HepG2 (cell line): ENCODE results near the gene ZNFX1. TPM values are rescaled to one million over a fixed set of nuclear protein-coding genes. Genes with fewer than 3 reads are reported as not detected.
A peak's percentile ranks its signal among the peaks of the same experiment; 100 is the strongest.

ENCODE experiments used
- BHLHE40 ChIP-seq: IDR thresholded peaks from 2 replicates; pipeline ENCODE4 v1.6.1; 2011; ENCODE audit warnings: low read length, improper control_type of control experiment
- CEBPG ChIP-seq: IDR thresholded peaks from 2 replicates; pipeline ENCODE4 v1.6.1; 2016
- CENPT ChIP-seq: sonication (generic); formaldehyde crosslinking; IDR thresholded peaks from 2 replicates; pipeline ENCODE4 v1.8.0; 2022; ENCODE audit warnings: low read depth, mild to moderate bottlenecking, moderate library complexity, missing genetic modification reagents
- ONECUT2 ChIP-seq: sonication (generic); formaldehyde crosslinking; IDR thresholded peaks from 2 replicates; pipeline ENCODE4 v1.4.0; 2020; ENCODE audit warnings: missing genetic modification reagents
- PCBP2 ChIP-seq: fragments of 200-400 bp; formaldehyde crosslinking; optimal IDR thresholded peaks from 2 replicates; pipeline ENCODE3; 2018; ENCODE audit warnings: low read length, low read depth; ENCODE audit not compliant: poor library complexity, severe bottlenecking
- POLR2A ChIP-seq, 2 experiments: IDR thresholded peaks; 2 replicates each; pipeline ENCODE4 v1.6.1; 2011; ENCODE audit warnings: low read depth in 2 of 2, low read length in 2 of 2, mild to moderate bottlenecking in 1 of 2, moderate library complexity in 1 of 2; ENCODE audit not compliant: insufficient read depth in 1 of 2
- RCOR2 ChIP-seq: IDR thresholded peaks from 2 replicates; pipeline ENCODE4 v1.6.1; 2016; ENCODE audit warnings: missing biosample characterization, missing genetic modification reagents
- ZNF234 ChIP-seq: sonication (generic); formaldehyde crosslinking; conservative IDR thresholded peaks from 2 replicates; pipeline ENCODE4 v1.5.1; 2020; ENCODE audit warnings: mild to moderate bottlenecking, missing genetic modification reagents
- ZNF253 ChIP-seq: sonication (generic); formaldehyde crosslinking; IDR thresholded peaks from 2 replicates; pipeline ENCODE4 v1.8.0; 2022; ENCODE audit warnings: mild to moderate bottlenecking, missing genetic modification reagents, borderline replicate concordance
- polyA plus RNA-seq, 8 experiments: library from polyadenylated mRNA; depleted of rRNA in 3 of 8; stranded (reverse) in 7 of 8; unstranded in 1 of 8; fragments of >200 nt; fragmentation: Illumina TruSeq in 4 of 8; extraction: Trizol in 4 of 8; gene quantifications; 2 replicates each; pipeline versions ENCODE4 v1.2.1 to v1.2.3, GENCODE V29; 2011 to 2016; ENCODE audit warnings: low read depth in 4 of 8, missing spikeins in 1 of 8, mixed read lengths in 1 of 8; ENCODE audit not compliant: insufficient read depth in 1 of 8
- total RNA-seq, 5 experiments: library from RNA; depleted of rRNA; stranded (reverse); fragments of >200 nt; fragmentation: Illumina TruSeq; extraction: Trizol; gene quantifications; 2 replicates each; pipeline ENCODE4 v1.2.3, GENCODE V29; 2016; ENCODE audit warnings: low read depth in 1 of 5
- TF ChIP-seq, protein P1 (sequence below): sonication (generic); formaldehyde crosslinking; IDR thresholded peaks from 2 replicates; pipeline ENCODE4 v1.4.0; 2020; ENCODE audit warnings: missing genetic modification reagents
- TF ChIP-seq, protein P2 (sequence below): sonication (generic); formaldehyde crosslinking; IDR thresholded peaks from 2 replicates; pipeline ENCODE4 v1.9.0; 2021; ENCODE audit warnings: missing genetic modification reagents, borderline replicate concordance
- TF ChIP-seq, protein P3 (sequence below): sonication (generic); formaldehyde crosslinking; conservative IDR thresholded peaks from 2 replicates; pipeline ENCODE4 v1.4.0; 2020; ENCODE audit warnings: mild to moderate bottlenecking, missing genetic modification reagents, moderate library complexity
- TF ChIP-seq, protein P4 (sequence below): sonication (generic); formaldehyde crosslinking; IDR thresholded peaks from 2 replicates; pipeline ENCODE4 v1.8.0; 2022; ENCODE audit warnings: mild to moderate bottlenecking, missing genetic modification reagents, moderate library complexity
- TF ChIP-seq, protein P5 (sequence below): sonication (generic); formaldehyde crosslinking; IDR thresholded peaks from 2 replicates; pipeline ENCODE4 v1.8.0; 2022; ENCODE audit warnings: mild to moderate bottlenecking, missing genetic modification reagents, moderate library complexity

Gene ZNFX1
- total and polyA plus RNA-seq, 2 of the 13 experiments (the other 11 are each of a cell fraction or from before 2014, with no cell fraction given) = 2.9 to 11.1 TPM

DNA sequence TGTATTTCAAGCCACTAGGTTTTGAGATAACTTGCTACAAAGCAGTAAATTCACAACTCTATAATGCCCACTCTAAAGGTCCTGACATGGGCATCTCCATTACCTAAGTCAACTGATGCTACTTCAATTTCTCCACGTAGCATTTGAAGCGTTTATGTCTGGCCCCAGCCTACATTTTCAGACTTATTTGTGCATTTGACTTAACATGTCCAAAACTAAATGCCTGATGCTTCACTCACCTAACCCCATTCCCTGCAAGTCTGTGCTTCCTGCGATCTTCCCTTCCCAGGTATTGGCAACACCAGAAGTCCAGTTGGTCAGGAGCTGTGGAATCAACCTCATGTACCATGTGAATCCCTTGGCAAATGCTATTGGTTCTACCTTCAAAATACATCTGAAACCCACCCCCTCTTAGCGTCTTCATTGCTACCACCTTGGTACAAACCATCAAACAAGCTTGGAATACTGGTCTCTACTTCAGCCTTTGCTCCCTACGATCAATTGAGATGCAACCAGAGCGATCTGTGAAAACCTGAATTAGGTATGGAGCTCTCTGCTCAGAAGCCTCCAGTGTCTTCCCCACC lies 12.8 kb upstream of the ZNFX1 start (continued):
- TF ChIP-seq, protein P1, sequence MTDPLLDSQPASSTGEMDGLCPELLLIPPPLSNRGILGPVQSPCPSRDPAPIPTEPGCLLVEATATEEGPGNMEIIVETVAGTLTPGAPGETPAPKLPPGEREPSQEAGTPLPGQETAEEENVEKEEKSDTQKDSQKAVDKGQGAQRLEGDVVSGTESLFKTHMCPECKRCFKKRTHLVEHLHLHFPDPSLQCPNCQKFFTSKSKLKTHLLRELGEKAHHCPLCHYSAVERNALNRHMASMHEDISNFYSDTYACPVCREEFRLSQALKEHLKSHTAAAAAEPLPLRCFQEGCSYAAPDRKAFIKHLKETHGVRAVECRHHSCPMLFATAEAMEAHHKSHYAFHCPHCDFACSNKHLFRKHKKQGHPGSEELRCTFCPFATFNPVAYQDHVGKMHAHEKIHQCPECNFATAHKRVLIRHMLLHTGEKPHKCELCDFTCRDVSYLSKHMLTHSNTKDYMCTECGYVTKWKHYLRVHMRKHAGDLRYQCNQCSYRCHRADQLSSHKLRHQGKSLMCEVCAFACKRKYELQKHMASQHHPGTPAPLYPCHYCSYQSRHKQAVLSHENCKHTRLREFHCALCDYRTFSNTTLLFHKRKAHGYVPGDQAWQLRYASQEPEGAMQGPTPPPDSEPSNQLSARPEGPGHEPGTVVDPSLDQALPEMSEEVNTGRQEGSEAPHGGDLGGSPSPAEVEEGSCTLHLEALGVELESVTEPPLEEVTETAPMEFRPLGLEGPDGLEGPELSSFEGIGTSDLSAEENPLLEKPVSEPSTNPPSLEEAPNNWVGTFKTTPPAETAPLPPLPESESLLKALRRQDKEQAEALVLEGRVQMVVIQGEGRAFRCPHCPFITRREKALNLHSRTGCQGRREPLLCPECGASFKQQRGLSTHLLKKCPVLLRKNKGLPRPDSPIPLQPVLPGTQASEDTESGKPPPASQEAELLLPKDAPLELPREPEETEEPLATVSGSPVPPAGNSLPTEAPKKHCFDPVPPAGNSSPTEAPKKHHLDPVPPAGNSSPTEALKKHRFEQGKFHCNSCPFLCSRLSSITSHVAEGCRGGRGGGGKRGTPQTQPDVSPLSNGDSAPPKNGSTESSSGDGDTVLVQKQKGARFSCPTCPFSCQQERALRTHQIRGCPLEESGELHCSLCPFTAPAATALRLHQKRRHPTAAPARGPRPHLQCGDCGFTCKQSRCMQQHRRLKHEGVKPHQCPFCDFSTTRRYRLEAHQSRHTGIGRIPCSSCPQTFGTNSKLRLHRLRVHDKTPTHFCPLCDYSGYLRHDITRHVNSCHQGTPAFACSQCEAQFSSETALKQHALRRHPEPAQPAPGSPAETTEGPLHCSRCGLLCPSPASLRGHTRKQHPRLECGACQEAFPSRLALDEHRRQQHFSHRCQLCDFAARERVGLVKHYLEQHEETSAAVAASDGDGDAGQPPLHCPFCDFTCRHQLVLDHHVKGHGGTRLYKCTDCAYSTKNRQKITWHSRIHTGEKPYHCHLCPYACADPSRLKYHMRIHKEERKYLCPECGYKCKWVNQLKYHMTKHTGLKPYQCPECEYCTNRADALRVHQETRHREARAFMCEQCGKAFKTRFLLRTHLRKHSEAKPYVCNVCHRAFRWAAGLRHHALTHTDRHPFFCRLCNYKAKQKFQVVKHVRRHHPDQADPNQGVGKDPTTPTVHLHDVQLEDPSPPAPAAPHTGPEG (CRISPR knock-in tag) = no peak
- TF ChIP-seq, protein P2, sequence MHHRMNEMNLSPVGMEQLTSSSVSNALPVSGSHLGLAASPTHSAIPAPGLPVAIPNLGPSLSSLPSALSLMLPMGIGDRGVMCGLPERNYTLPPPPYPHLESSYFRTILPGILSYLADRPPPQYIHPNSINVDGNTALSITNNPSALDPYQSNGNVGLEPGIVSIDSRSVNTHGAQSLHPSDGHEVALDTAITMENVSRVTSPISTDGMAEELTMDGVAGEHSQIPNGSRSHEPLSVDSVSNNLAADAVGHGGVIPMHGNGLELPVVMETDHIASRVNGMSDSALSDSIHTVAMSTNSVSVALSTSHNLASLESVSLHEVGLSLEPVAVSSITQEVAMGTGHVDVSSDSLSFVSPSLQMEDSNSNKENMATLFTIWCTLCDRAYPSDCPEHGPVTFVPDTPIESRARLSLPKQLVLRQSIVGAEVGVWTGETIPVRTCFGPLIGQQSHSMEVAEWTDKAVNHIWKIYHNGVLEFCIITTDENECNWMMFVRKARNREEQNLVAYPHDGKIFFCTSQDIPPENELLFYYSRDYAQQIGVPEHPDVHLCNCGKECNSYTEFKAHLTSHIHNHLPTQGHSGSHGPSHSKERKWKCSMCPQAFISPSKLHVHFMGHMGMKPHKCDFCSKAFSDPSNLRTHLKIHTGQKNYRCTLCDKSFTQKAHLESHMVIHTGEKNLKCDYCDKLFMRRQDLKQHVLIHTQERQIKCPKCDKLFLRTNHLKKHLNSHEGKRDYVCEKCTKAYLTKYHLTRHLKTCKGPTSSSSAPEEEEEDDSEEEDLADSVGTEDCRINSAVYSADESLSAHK (CRISPR knock-in tag) = no peak
- TF ChIP-seq CEBPG (CRISPR knock-in tag) = no peak
- TF ChIP-seq CENPT (CRISPR knock-in tag) = peak; percentile 53; the same call in 1 of the 2 replicates
- TF ChIP-seq, protein P3, sequence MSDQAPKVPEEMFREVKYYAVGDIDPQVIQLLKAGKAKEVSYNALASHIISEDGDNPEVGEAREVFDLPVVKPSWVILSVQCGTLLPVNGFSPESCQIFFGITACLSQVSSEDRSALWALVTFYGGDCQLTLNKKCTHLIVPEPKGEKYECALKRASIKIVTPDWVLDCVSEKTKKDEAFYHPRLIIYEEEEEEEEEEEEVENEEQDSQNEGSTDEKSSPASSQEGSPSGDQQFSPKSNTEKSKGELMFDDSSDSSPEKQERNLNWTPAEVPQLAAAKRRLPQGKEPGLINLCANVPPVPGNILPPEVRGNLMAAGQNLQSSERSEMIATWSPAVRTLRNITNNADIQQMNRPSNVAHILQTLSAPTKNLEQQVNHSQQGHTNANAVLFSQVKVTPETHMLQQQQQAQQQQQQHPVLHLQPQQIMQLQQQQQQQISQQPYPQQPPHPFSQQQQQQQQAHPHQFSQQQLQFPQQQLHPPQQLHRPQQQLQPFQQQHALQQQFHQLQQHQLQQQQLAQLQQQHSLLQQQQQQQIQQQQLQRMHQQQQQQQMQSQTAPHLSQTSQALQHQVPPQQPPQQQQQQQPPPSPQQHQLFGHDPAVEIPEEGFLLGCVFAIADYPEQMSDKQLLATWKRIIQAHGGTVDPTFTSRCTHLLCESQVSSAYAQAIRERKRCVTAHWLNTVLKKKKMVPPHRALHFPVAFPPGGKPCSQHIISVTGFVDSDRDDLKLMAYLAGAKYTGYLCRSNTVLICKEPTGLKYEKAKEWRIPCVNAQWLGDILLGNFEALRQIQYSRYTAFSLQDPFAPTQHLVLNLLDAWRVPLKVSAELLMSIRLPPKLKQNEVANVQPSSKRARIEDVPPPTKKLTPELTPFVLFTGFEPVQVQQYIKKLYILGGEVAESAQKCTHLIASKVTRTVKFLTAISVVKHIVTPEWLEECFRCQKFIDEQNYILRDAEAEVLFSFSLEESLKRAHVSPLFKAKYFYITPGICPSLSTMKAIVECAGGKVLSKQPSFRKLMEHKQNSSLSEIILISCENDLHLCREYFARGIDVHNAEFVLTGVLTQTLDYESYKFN = 0 out of 2 replicates have a peak, but pooled peaks have one; percentile 23
- TF ChIP-seq ONECUT2 (CRISPR knock-in tag) = 0 out of 2 replicates have a peak, but pooled peaks have one; percentile 31
- no peak for TF ChIP-seq ZNF234 (CRISPR knock-in tag)
- no peak for TF ChIP-seq RCOR2
- no peak for TF ChIP-seq BHLHE40
- TF ChIP-seq ZNF253 = 0 out of 2 replicates have a peak, but pooled peaks have one; percentile 37
- TF ChIP-seq, protein P4, sequence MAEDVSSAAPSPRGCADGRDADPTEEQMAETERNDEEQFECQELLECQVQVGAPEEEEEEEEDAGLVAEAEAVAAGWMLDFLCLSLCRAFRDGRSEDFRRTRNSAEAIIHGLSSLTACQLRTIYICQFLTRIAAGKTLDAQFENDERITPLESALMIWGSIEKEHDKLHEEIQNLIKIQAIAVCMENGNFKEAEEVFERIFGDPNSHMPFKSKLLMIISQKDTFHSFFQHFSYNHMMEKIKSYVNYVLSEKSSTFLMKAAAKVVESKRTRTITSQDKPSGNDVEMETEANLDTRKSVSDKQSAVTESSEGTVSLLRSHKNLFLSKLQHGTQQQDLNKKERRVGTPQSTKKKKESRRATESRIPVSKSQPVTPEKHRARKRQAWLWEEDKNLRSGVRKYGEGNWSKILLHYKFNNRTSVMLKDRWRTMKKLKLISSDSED = 0 out of 2 replicates have a peak, but pooled peaks have one; percentile 31
- TF ChIP-seq, protein P5, sequence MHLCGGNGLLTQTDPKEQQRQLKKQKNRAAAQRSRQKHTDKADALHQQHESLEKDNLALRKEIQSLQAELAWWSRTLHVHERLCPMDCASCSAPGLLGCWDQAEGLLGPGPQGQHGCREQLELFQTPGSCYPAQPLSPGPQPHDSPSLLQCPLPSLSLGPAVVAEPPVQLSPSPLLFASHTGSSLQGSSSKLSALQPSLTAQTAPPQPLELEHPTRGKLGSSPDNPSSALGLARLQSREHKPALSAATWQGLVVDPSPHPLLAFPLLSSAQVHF = no peak
- TF ChIP-seq PCBP2 = peak; percentile 26
- peak; percentile 20 to 23; a peak in 2 of 4 replicates for TF ChIP-seq POLR2A (IDR thresholded peaks at IDR 0.05; ENCODE audit: insufficient read depth in 1 of 2, low read depth in 2 of 2, low read length in 2 of 2)
